ENCODE results near the gene STEAP3.

The STEAP3 gene

DNA sequence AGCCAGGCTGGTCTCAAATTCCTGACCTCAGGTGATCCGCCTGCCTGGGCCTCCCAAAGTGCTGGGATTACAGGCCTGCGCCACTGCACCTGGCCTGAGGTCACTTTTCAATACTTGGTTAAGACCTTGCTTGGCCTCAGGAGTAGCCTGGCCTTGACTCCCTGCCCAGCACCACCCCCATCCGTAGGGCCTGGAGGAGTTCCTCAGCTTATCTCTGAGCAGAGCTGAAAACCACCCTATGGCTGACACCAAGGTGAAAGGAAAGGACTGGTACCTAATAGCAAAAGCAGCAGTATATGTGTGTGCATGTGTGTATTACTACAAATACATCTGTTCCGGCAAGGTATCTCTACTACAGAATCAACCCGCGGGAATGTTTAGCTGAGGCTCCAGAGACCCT lies 56.0 kb downstream of the STEAP3 start:
- Histone ChIP-seq H3K4me1 (ENCODE audit: insufficient read depth, insufficient read length) (peaks cover 3% of the 10 kb centered on the region), H3K9me3 (ENCODE audit: insufficient read depth, low read length) (no peaks in the 10 kb centered on the region), H3K27me3 (ENCODE audit: insufficient read depth, insufficient read length) (no peaks in the 10 kb centered on the region), H3K4me3 (ENCODE audit: insufficient read length, low read depth) (no peak overlapping the region), H3K9ac (ENCODE audit: insufficient read length, low read depth) (no peak overlapping the region), H3K36me3 (ENCODE audit: insufficient read depth, insufficient read length, low read length) (no peaks in the 10 kb centered on the region)
- TF ChIP-seq YY1 (IDR thresholded peaks at IDR 0.05; ENCODE audit: insufficient read depth, insufficient read length): no peak
- TF ChIP-seq SUZ12 (IDR thresholded peaks at IDR 0.05; ENCODE audit: extremely low read depth, insufficient read depth, insufficient read length): no peak
- no peak for TF ChIP-seq ZNF274 (IDR thresholded peaks at IDR 0.05; ENCODE audit: low read depth, low read length)
- no peak for DNase-seq (ENCODE audit: low read depth, low spot score)

DNA sequence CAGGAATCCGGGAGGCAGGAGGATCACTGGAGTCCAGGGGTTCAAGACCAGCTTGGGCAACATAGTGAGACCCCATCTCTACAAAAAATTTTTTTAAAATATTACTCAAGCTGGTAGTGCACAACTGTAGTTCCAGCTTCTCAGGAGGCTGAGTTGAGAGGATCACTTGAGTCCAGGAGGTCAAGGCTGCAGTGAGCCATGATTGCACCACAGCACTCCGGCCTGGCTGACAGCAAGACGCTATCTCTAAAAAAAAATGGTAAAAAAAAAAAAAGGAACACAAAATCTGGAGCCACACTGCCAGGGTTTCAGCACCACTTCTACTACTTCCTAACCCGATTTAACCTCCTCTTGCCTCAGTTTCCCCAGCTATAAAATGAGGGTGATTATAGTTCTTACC lies 57.0 kb downstream of the STEAP3 start:
- no peak for DNase-seq (ENCODE audit: low read depth, low spot score)
- no peaks in the 10 kb centered on the region for H3K36me3 ChIP-seq (ENCODE audit: insufficient read depth, insufficient read length, low read length)
- no peak overlapping the region for H3K4me3 ChIP-seq (ENCODE audit: insufficient read length, low read depth)
- no peak for TF ChIP-seq ZNF274 (IDR thresholded peaks at IDR 0.05; ENCODE audit: low read depth, low read length)
- no peak for TF ChIP-seq SUZ12 (IDR thresholded peaks at IDR 0.05; ENCODE audit: extremely low read depth, insufficient read depth, insufficient read length)
- no peak for TF ChIP-seq YY1 (IDR thresholded peaks at IDR 0.05; ENCODE audit: insufficient read depth, insufficient read length)
- no peaks in the 10 kb centered on the region for H3K9me3 ChIP-seq (ENCODE audit: insufficient read depth, low read length)
- H3K27me3 ChIP-seq (ENCODE audit: insufficient read depth, insufficient read length): no peaks in the 10 kb centered on the region
- no peak overlapping the region for H3K9ac ChIP-seq (ENCODE audit: insufficient read length, low read depth)
- H3K4me1 ChIP-seq (ENCODE audit: insufficient read depth, insufficient read length): peaks cover 3% of the 10 kb centered on the region

DNA sequence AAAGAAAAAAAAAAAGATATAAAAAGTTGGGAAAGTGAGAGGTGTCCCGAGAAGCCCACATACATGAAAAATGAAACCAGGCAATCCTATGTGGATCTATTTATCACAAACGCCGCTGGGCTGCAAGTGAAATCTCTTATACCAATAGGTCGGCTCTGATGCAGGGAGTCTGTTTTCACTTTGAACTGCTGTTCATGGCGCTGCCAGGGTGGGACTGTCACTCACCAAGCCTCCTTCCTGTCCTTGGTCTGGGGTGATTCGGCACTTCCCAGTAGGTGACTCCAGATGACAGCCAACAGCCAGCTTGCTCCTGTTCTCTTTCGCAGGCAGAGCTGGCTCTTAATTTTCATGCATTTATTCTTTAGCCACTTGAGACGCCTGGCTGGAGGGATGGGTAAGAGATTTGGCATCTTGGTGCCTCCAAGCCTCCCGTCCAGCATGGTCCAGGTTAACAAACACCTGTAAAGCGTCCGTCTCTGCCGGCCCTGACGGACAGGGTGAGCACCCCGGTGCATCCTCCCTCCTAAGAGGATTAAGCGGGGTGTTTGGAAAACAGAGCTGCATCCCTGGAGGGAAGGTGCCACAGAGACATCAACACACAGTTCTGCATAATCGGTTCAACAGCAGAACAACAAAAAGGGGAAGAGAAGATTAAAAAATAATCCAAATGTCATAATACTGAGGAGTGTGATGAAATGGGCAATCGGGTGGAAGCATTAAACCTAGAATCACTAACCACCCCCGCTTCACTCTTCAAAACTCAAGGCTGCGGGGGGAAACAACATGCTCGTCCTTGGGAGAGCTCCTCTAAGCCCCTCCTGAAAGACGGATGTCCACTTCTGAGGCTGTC lies 58.7 kb downstream of the STEAP3 start:
- H3K4me3 ChIP-seq (ENCODE audit: insufficient read length, low read depth): no peak overlapping the region
- H3K9me3 ChIP-seq (ENCODE audit: insufficient read depth, low read length): no peaks in the 10 kb centered on the region
- TF ChIP-seq SUZ12 (IDR thresholded peaks at IDR 0.05; ENCODE audit: extremely low read depth, insufficient read depth, insufficient read length) (no peak), ZNF274 (IDR thresholded peaks at IDR 0.05; ENCODE audit: low read depth, low read length) (no peak), YY1 (IDR thresholded peaks at IDR 0.05; ENCODE audit: insufficient read depth, insufficient read length) (no peak)
- no peak overlapping the region for H3K9ac ChIP-seq (ENCODE audit: insufficient read length, low read depth)
- H3K27me3 ChIP-seq (ENCODE audit: insufficient read depth, insufficient read length): no peaks in the 10 kb centered on the region
- no peaks in the 10 kb centered on the region for H3K36me3 ChIP-seq (ENCODE audit: insufficient read depth, insufficient read length, low read length)
- no peak for DNase-seq (ENCODE audit: low read depth, low spot score)
- H3K4me1 ChIP-seq (ENCODE audit: insufficient read depth, insufficient read length): peaks cover 3% of the 10 kb centered on the region

DNA sequence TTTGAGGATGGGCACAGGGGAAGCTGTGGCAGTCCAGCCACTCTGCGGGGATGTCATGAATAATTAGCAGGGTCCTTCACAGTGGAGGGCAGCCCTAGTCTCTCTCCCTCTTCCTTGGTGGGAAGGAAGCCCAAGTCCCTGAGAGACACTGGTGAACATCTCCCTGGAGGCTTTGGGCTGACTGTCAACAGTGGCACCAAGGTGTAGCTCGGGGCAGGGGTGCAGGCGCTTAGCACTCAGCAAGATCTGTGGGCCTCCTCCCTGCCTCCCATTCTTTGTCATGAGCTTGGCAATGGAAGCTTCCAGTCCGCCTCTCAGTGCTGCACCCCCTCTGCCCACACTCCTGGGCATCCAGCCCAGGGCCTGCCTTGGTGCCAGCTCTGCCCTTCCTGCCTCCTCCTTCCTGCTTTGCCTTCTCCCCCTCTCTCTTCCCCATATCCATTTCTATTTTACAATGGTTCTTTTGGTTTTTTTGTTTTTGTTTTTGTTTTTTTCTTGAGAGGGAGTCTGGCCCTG lies 59.4 kb downstream of the STEAP3 start:
- H3K4me1 ChIP-seq (ENCODE audit: insufficient read depth, insufficient read length): peaks cover 3% of the 10 kb centered on the region
- no peaks in the 10 kb centered on the region for H3K9me3 ChIP-seq (ENCODE audit: insufficient read depth, low read length)
- no peak for DNase-seq (ENCODE audit: low read depth, low spot score)
- no peak overlapping the region for H3K4me3 ChIP-seq (ENCODE audit: insufficient read length, low read depth)
- no peaks in the 10 kb centered on the region for H3K27me3 ChIP-seq (ENCODE audit: insufficient read depth, insufficient read length)
- H3K36me3 ChIP-seq (ENCODE audit: insufficient read depth, insufficient read length, low read length): no peaks in the 10 kb centered on the region
- no peak for TF ChIP-seq SUZ12 (IDR thresholded peaks at IDR 0.05; ENCODE audit: extremely low read depth, insufficient read depth, insufficient read length)
- no peak for TF ChIP-seq YY1 (IDR thresholded peaks at IDR 0.05; ENCODE audit: insufficient read depth, insufficient read length)
- no peak for TF ChIP-seq ZNF274 (IDR thresholded peaks at IDR 0.05; ENCODE audit: low read depth, low read length)
- H3K9ac ChIP-seq (ENCODE audit: insufficient read length, low read depth): no peak overlapping the region

DNA sequence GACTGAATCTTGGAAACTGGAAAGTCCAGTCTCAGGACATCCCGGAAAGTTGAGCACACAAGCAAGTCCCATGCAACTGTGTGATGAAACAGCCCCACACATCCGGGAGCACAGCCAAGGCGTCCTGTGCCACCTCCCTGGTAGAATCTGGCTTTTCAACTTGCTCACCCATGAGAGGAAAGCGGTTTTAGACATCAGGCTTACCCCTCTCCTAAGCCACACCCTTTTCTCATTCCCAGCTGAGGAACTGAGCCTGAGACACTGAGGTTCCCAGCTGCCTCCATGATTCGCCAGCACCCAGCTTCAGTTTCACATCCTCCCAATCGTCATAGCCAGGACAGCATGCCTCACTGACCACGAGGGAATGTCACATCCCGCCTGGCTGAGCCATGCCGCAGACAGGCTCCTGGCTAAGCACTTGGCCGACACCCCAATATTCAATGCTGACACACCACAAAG lies 60.3 kb downstream of the STEAP3 start:
- no peak overlapping the region for H3K9ac ChIP-seq (ENCODE audit: insufficient read length, low read depth)
- no peak overlapping the region for H3K4me3 ChIP-seq (ENCODE audit: insufficient read length, low read depth)
- peaks cover 3% of the 10 kb centered on the region for H3K4me1 ChIP-seq (ENCODE audit: insufficient read depth, insufficient read length)
- H3K36me3 ChIP-seq (ENCODE audit: insufficient read depth, insufficient read length, low read length): no peaks in the 10 kb centered on the region
- no peaks in the 10 kb centered on the region for H3K27me3 ChIP-seq (ENCODE audit: insufficient read depth, insufficient read length)
- no peaks in the 10 kb centered on the region for H3K9me3 ChIP-seq (ENCODE audit: insufficient read depth, low read length)
- DNase-seq (ENCODE audit: low read depth, low spot score): no peak
- TF ChIP-seq ZNF274 (IDR thresholded peaks at IDR 0.05; ENCODE audit: low read depth, low read length) (no peak), SUZ12 (IDR thresholded peaks at IDR 0.05; ENCODE audit: extremely low read depth, insufficient read depth, insufficient read length) (no peak), YY1 (IDR thresholded peaks at IDR 0.05; ENCODE audit: insufficient read depth, insufficient read length) (no peak)

DNA sequence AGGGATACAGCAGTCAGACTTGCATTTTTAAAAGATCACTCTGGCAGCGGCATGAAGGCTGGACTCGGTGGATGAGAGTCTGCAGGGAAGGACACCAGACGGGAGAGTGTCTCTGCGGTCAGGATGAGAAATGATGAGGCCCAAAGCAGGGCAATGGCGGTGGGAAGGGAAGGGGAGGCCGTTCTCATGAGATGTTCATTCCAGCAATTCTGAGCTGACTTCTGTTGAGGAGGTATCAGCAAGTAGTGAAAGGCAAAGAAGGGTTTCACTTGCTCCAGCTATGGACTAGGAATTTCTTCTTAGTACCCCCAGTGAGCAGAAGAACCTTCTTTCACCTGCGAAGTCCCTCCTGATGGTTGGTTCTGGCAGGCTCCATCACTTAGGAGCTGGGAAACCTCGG lies 63.0 kb downstream of the STEAP3 start:
- Histone ChIP-seq H3K4me1 (ENCODE audit: insufficient read depth, insufficient read length) (peaks cover 5% of the 10 kb centered on the region), H3K36me3 (ENCODE audit: insufficient read depth, insufficient read length, low read length) (no peaks in the 10 kb centered on the region), H3K27me3 (ENCODE audit: insufficient read depth, insufficient read length) (peaks cover 7% of the 10 kb centered on the region), H3K9me3 (ENCODE audit: insufficient read depth, low read length) (no peaks in the 10 kb centered on the region), H3K9ac (ENCODE audit: insufficient read length, low read depth) (no peak overlapping the region), H3K4me3 (ENCODE audit: insufficient read length, low read depth) (no peak overlapping the region)
- no peak for TF ChIP-seq SUZ12 (IDR thresholded peaks at IDR 0.05; ENCODE audit: extremely low read depth, insufficient read depth, insufficient read length)
- no peak for TF ChIP-seq ZNF274 (IDR thresholded peaks at IDR 0.05; ENCODE audit: low read depth, low read length)
- TF ChIP-seq YY1 (IDR thresholded peaks at IDR 0.05; ENCODE audit: insufficient read depth, insufficient read length): no peak
- DNase-seq (ENCODE audit: low read depth, low spot score): no peak

DNA sequence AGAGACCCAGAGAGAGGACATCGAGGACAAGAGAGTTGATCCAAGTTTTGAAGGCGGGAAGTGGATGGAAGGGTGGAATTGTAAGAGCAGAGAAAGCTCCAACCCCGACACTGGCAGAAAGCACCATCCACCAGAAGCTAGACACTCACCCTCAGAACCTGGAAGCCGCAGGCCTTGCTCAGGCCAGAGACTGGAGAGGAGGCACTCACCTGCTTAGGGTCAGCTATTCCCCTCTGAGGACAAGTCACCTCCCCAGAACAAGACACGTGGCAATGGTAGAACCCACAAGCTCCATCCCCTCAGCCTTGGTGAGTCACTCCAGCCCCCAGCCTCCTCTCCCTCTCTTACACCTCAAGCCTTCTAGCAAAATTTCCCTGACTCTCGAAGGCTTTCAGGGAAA lies 64.9 kb downstream of the STEAP3 start:
- Histone ChIP-seq H3K27me3 (ENCODE audit: insufficient read depth, insufficient read length) (peaks cover 10% of the 10 kb centered on the region), H3K4me1 (ENCODE audit: insufficient read depth, insufficient read length) (peaks cover 5% of the 10 kb centered on the region), H3K36me3 (ENCODE audit: insufficient read depth, insufficient read length, low read length) (no peaks in the 10 kb centered on the region), H3K9ac (ENCODE audit: insufficient read length, low read depth) (no peak overlapping the region), H3K9me3 (ENCODE audit: insufficient read depth, low read length) (no peaks in the 10 kb centered on the region), H3K4me3 (ENCODE audit: insufficient read length, low read depth) (no peak overlapping the region)
- no peak for DNase-seq (ENCODE audit: low read depth, low spot score)
- TF ChIP-seq YY1 (IDR thresholded peaks at IDR 0.05; ENCODE audit: insufficient read depth, insufficient read length) (no peak), ZNF274 (IDR thresholded peaks at IDR 0.05; ENCODE audit: low read depth, low read length) (no peak), SUZ12 (IDR thresholded peaks at IDR 0.05; ENCODE audit: extremely low read depth, insufficient read depth, insufficient read length) (no peak)

Measured in NT2/D1 (cell line).